ENCODE measurements around the gene ARL15. TPM values are rescaled to one million over a fixed set of nuclear protein-coding genes. Genes with fewer than 3 reads are reported as not detected.

Gene ARL15
- total and polyA plus RNA-seq, 4 donors, result 5.0 to 24.8 (median 13.3) TPM

DNA sequence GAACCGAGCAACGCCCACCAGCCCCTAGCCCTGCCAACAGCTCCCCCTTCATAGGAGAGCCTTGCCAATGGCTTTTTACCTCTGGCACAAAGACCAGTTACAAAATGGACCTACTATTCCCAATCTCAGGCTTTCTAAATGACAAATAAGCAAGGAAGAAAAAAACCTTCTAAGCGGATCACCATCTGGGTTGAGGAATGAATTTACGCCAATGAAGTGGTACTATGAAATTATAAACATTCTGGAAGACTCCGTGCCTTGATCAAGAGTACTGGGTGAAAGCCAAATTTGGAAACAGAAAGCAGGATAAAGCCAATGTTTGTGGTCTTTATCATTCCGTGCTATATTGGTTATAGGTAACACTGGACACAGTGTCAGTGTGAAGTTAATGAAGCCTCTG, 378.0 kb downstream of the ARL15 start:
- TF ChIP-seq HNF4A (conservative IDR thresholded peaks at IDR 0.05), result no peak
- TF ChIP-seq, protein P1, sequence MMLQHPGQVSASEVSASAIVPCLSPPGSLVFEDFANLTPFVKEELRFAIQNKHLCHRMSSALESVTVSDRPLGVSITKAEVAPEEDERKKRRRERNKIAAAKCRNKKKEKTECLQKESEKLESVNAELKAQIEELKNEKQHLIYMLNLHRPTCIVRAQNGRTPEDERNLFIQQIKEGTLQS (IDR thresholded peaks at IDR 0.05), result no peak
- TF ChIP-seq HNF4G (IDR thresholded peaks at IDR 0.05), result no peak
- no peak for TF ChIP-seq JUND (IDR thresholded peaks at IDR 0.05)
- TF ChIP-seq TAF1 (conservative IDR thresholded peaks at IDR 0.05), result no peak
- no peak for TF ChIP-seq GABPA (IDR thresholded peaks at IDR 0.05 in 1 of 2, conservative IDR thresholded peaks at IDR 0.05 in 1 of 2)
- Histone ChIP-seq H3K9ac (ENCODE audit: low read depth in 1 of 2, low read length in 2 of 2) (no peak overlapping the region), H3K27me3 (ENCODE audit: control insufficient read depth in 4 of 4, insufficient read depth in 4 of 4, low read length in 3 of 4) (no peaks in the 10 kb centered on the region), H3K4me3 (ENCODE audit: low read depth in 1 of 3, low read length in 3 of 3) (no peak overlapping the region), H3K9me3 (ENCODE audit: control insufficient read depth in 4 of 4, low read length in 3 of 4) (no peaks in the 10 kb centered on the region), H3K27ac (ENCODE audit: low read depth in 1 of 2, low read length in 2 of 2) (no peak overlapping the region), H3K36me3 (ENCODE audit: control insufficient read depth in 4 of 4, insufficient read depth in 3 of 4, low read depth in 1 of 4, low read length in 3 of 4) (no peaks in the 10 kb centered on the region), H3K4me1 (ENCODE audit: control insufficient read depth in 4 of 4, insufficient read depth in 4 of 4, low read length in 3 of 4) (peaks cover 0 to 20% (median 11%) of the 10 kb centered on the region in 4 donors)
- no peak for DNase-seq (ENCODE audit: low spot score)
- 97% methylated on average over 6 of the region's 6 CpGs for WGBS

DNA sequence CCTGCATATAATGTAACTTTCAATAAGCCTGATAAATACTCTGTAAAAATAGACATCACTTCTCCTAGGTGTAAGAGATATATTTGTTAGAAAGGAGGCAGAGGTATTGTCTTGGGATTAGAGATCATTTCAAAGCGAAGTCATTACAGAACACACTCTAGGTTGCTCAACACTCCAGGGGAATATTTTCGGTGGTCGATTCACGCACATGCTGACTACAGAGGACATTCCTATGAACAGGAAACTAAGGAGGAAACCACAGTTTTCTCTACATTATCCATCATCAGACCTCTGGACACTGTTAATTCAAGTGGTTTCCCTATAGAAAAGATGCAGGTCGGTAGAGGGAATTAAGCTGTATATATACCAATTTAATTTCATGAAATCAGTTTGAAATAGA, 379.9 kb downstream of the ARL15 start:
- Histone ChIP-seq H3K9me3 (ENCODE audit: control insufficient read depth in 4 of 4, low read length in 3 of 4) (no peaks in the 10 kb centered on the region), H3K4me1 (ENCODE audit: control insufficient read depth in 4 of 4, insufficient read depth in 4 of 4, low read length in 3 of 4) (peaks cover 0 to 8% (median 0%) of the 10 kb centered on the region in 4 donors), H3K27ac (ENCODE audit: low read depth in 1 of 2, low read length in 2 of 2) (no peak overlapping the region), H3K4me3 (ENCODE audit: low read depth in 1 of 3, low read length in 3 of 3) (no peak overlapping the region), H3K36me3 (ENCODE audit: control insufficient read depth in 4 of 4, insufficient read depth in 3 of 4, low read depth in 1 of 4, low read length in 3 of 4) (no peaks in the 10 kb centered on the region), H3K9ac (ENCODE audit: low read depth in 1 of 2, low read length in 2 of 2) (no peak overlapping the region), H3K27me3 (ENCODE audit: control insufficient read depth in 4 of 4, insufficient read depth in 4 of 4, low read length in 3 of 4) (no peaks in the 10 kb centered on the region)
- DNase-seq (ENCODE audit: low spot score), result no peak
- WGBS, result 60% methylated on average over 5 of the region's 5 CpGs
- TF ChIP-seq HNF4G (IDR thresholded peaks at IDR 0.05) (no peak), GABPA (IDR thresholded peaks at IDR 0.05 in 1 of 2, conservative IDR thresholded peaks at IDR 0.05 in 1 of 2) (no peak), EGR1 (IDR thresholded peaks at IDR 0.05; ENCODE audit: low read depth in 2 of 2) (no peak), JUND (IDR thresholded peaks at IDR 0.05) (no peak), RAD21 (IDR thresholded peaks at IDR 0.05) (no peak), SP1 (IDR thresholded peaks at IDR 0.05) (no peak), FOXA2 (IDR thresholded peaks at IDR 0.05) (no peak), YY1 (IDR thresholded peaks at IDR 0.05) (no peak), NR2F2 (IDR thresholded peaks at IDR 0.05) (no peak), RXRA (IDR thresholded peaks at IDR 0.05) (no peak), TAF1 (conservative IDR thresholded peaks at IDR 0.05) (no peak), HNF4A (conservative IDR thresholded peaks at IDR 0.05) (no peak)
- TF ChIP-seq, protein P2, sequence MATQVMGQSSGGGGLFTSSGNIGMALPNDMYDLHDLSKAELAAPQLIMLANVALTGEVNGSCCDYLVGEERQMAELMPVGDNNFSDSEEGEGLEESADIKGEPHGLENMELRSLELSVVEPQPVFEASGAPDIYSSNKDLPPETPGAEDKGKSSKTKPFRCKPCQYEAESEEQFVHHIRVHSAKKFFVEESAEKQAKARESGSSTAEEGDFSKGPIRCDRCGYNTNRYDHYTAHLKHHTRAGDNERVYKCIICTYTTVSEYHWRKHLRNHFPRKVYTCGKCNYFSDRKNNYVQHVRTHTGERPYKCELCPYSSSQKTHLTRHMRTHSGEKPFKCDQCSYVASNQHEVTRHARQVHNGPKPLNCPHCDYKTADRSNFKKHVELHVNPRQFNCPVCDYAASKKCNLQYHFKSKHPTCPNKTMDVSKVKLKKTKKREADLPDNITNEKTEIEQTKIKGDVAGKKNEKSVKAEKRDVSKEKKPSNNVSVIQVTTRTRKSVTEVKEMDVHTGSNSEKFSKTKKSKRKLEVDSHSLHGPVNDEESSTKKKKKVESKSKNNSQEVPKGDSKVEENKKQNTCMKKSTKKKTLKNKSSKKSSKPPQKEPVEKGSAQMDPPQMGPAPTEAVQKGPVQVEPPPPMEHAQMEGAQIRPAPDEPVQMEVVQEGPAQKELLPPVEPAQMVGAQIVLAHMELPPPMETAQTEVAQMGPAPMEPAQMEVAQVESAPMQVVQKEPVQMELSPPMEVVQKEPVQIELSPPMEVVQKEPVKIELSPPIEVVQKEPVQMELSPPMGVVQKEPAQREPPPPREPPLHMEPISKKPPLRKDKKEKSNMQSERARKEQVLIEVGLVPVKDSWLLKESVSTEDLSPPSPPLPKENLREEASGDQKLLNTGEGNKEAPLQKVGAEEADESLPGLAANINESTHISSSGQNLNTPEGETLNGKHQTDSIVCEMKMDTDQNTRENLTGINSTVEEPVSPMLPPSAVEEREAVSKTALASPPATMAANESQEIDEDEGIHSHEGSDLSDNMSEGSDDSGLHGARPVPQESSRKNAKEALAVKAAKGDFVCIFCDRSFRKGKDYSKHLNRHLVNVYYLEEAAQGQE (IDR thresholded peaks at IDR 0.05), result no peak
- TF ChIP-seq, protein P3, sequence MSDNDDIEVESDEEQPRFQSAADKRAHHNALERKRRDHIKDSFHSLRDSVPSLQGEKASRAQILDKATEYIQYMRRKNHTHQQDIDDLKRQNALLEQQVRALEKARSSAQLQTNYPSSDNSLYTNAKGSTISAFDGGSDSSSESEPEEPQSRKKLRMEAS (IDR thresholded peaks at IDR 0.05), result no peak
- TF ChIP-seq, protein P4, sequence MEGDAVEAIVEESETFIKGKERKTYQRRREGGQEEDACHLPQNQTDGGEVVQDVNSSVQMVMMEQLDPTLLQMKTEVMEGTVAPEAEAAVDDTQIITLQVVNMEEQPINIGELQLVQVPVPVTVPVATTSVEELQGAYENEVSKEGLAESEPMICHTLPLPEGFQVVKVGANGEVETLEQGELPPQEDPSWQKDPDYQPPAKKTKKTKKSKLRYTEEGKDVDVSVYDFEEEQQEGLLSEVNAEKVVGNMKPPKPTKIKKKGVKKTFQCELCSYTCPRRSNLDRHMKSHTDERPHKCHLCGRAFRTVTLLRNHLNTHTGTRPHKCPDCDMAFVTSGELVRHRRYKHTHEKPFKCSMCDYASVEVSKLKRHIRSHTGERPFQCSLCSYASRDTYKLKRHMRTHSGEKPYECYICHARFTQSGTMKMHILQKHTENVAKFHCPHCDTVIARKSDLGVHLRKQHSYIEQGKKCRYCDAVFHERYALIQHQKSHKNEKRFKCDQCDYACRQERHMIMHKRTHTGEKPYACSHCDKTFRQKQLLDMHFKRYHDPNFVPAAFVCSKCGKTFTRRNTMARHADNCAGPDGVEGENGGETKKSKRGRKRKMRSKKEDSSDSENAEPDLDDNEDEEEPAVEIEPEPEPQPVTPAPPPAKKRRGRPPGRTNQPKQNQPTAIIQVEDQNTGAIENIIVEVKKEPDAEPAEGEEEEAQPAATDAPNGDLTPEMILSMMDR (IDR thresholded peaks at IDR 0.05; ENCODE audit: low read depth, low read length, missing input control), result no peak
- TF ChIP-seq, protein P1 (IDR thresholded peaks at IDR 0.05), result no peak

Measured in liver (tissue), 9 donors.